HG02938 (cell line): ENCODE data around the gene COPS2.
"Not testable (repeated sequence)": the region's sequence is repeated elsewhere in the genome, so short reads cannot be mapped to it uniquely, and the experiment has no call there.

Source experiments
- ATAC-seq: cut with Tn5 transposase; IDR thresholded peaks from one replicate; pipeline ENCODE4 v1.9.1; 2021; ENCODE audit warnings: mild to moderate bottlenecking, moderate library complexity; ENCODE audit not compliant: unreplicated experiment

The COPS2 gene

GRCh38 chr15:49110158-49110944 lies 45.0 kb downstream of the COPS2 start:
- no peak for ATAC-seq

GRCh38 chr15:49103002-49103401 lies 52.4 kb downstream of the COPS2 start:
- ATAC-seq = no peak

- no peak for ATAC-seq
Observed at GRCh38 chr15:49101536-49101935, 53.9 kb downstream of the COPS2 start.

GRCh38 chr15:49096090-49096750 lies 59.2 kb downstream of the COPS2 start:
- no peak for ATAC-seq

GRCh38 chr15:49094923-49095322 lies 60.5 kb downstream of the COPS2 start:
- ATAC-seq = no peak

- ATAC-seq = no peak
Observed at GRCh38 chr15:49093252-49094105, 61.9 kb downstream of the COPS2 start.

GRCh38 chr15:49088996-49089395 lies 66.4 kb downstream of the COPS2 start:
- ATAC-seq = no peak

- ATAC-seq = no peak
Observed at GRCh38 chr15:49085696-49086459, 69.5 kb downstream of the COPS2 start.

- no peak for ATAC-seq
Observed at GRCh38 chr15:49084285-49084570, 71.2 kb downstream of the COPS2 start.

GRCh38 chr15:49083401-49084284 lies 71.8 kb downstream of the COPS2 start:
- no peak for ATAC-seq

- ATAC-seq = no peak
Observed at GRCh38 chr15:49082960-49083359, 72.4 kb downstream of the COPS2 start.

GRCh38 chr15:49079340-49080039 lies 75.9 kb downstream of the COPS2 start:
- no peak for ATAC-seq

- no peak for ATAC-seq
Observed at GRCh38 chr15:49075881-49076280, 79.5 kb downstream of the COPS2 start.

GRCh38 chr15:49074589-49075287 lies 80.7 kb downstream of the COPS2 start:
- not testable (repeated sequence) for ATAC-seq
